Measurements from ENCODE around the gene TNRC18.

TNRC18 gene

GRCh38 chr7:5428478-5429252, 5.0 kb upstream of the TNRC18 start:
- DNase-seq (ENCODE audit: low read depth in 2 of 2): no peak

DNA sequence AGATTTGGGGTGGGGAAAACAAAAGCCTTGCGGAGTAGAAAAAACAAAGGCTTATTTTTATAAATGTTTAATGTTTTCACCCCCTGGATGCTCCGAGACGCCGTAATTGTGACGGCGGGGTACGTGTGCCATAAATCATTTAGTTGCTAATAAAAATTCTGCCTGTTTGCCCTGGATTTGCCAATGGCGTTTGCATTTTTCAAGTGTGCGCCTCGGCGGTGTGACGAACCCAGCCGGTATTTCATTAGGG, 2.5 kb upstream of the TNRC18 start:
- DNase-seq (ENCODE audit: low read depth in 2 of 2): no peak

DNA sequence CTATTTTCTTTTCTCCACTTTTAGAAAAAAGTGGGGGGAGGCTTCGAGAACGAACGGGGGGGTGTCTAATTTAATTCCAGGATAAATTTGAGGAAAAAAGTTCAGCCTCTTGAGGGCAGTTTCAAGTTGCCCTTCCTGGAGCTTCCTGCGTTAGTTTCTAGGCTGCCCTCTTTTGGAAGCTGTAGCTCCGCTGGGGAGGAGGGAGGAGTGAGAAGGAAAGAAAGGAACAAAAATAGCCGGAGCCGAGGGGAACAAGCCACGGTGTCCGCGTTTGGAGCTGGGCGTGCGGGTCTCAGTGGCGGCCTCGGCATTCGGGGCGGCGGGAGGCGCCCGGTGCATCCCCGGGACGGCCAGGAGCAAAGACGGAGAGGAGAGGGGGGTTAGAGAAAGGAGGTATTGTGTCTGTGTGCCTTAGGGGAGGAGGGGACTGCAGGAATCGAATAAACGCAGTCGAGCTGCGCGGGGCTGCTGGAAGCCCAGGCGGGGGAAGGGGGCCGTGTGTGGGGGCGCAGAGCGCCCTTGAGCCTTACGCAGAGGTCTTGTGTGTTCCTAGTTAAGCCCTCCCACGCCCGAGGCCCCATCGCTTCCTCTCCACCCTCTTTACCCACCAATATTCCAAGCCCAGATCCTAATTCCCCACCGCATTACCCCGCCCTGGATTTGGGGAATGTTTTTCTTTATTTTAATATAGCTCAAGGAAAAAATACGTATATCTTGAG, 2.0 kb upstream of the TNRC18 start:
- DNase-seq (ENCODE audit: low read depth in 2 of 2): no peak

DNA sequence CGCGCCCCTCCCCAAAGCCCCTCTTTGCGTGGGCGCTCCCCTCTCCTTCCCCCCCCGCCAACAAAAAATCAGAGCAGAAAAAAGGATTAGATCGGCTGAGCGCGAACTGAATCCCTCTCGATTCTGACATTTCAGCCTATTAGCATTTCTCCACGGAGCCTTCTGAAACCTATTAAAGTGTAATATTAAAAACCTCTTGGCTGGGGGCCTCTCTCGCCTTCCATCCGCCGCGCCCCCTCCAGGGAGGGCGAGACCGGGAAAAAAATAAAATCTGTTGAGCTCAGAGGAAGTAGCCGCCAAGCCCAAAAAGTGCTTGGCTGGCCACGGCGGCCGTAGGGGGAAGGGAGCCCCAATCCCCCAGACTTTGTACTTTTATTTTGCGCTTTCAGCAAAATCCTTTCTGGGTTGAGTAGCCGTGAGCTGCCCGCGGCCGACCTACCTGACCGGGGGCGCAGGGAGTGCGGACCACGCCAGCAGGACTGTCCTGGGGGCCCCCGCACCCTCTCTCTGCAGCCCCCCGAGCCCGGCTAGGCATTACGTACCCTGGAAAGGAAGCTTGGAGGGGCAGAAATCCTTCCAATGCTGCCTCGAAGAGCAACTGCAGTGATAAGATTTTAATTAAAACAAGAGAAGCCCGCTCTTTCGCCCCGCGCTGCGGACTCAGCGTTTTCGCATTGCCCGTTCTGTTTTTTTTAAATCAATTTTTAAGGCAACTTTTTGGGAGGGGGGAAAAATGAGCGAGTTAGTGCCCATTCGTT, 1.3 kb upstream of the TNRC18 start:
- no peak for DNase-seq (ENCODE audit: low read depth in 2 of 2)

GRCh38 chr7:5423976-5424748, 528 bp upstream of the TNRC18 start:
- no peak for DNase-seq (ENCODE audit: low read depth in 2 of 2)

GRCh38 chr7:5422396-5423305, 983 bp downstream of the TNRC18 start:
- no peak for DNase-seq (ENCODE audit: low read depth in 2 of 2)

DNA sequence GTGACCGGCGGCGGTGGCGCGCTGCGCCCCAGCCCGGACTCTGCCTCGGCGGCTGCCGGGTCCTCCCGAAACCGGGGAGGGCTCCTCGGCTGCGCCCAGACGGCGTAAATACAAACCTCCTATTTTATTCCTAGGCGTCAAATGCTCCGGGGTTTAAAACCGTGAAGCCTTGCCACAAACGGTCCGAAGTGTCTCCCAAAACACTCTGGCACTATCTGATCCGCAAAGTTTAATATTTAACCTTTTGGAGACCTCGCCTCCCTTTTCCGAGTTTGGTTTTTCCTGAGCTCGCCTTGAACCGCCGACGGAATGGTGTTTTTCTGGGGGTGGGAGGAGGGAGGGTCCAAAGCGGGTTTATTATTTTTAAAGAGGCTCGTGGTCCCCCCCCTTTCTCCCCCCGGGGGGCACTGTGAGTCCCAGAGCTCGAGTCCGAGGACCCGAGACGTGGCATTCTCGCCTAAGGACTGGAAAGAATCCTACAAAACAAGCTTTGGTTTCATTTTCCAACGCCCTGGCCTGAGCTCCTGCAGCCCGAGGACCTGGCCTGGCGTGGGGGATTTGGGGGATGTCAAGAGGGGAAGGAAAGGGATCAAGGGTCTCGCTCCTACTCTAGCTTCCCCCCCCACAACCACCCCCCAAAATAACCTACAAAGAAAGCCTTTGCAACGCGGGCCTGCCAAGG, 1.8 kb downstream of the TNRC18 start:
- no peak for DNase-seq (ENCODE audit: low read depth in 2 of 2)

DNA sequence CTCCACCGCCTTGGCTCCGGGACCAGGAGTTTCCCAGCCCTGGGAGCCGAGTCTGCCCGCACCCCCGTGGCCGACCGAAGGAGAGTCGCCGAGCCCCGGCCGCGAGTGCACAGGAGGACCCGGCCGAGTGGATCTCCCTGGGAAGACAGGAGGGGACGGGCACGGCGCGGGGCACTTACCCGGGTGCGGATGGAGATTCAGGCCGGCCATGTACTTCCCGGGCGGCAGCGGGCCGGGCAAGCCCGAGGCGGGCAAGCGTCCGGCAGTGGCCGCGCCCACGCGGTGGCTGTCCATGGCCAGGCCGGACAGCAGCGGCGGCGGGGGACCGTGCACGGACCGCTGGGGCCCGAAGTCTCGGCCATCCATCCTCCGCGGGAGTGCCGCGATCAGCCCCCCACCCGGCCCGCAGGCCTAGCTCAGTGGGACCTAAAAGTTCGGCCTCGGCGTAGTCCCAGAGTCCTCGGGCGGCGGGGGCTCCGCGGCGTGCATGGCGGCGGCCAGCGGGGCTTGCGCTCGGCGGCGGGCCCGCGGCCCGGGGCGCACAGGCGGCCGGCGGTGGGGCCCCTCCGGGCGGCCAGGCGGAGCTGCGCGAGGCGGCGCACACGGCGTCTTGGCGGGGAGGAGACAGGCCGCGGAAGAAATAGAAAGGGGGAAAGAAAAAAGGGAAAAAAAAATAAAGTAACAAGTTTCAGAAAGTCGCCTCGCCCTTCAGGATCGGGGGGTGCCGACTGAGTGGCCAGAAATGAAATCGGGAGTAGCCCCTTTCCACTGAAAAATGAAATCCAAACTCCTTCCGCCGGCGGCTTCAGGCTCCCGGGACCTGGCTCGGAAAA, 2.5 kb downstream of the TNRC18 start:
- DNase-seq (ENCODE audit: low read depth in 2 of 2): no peak

DNA sequence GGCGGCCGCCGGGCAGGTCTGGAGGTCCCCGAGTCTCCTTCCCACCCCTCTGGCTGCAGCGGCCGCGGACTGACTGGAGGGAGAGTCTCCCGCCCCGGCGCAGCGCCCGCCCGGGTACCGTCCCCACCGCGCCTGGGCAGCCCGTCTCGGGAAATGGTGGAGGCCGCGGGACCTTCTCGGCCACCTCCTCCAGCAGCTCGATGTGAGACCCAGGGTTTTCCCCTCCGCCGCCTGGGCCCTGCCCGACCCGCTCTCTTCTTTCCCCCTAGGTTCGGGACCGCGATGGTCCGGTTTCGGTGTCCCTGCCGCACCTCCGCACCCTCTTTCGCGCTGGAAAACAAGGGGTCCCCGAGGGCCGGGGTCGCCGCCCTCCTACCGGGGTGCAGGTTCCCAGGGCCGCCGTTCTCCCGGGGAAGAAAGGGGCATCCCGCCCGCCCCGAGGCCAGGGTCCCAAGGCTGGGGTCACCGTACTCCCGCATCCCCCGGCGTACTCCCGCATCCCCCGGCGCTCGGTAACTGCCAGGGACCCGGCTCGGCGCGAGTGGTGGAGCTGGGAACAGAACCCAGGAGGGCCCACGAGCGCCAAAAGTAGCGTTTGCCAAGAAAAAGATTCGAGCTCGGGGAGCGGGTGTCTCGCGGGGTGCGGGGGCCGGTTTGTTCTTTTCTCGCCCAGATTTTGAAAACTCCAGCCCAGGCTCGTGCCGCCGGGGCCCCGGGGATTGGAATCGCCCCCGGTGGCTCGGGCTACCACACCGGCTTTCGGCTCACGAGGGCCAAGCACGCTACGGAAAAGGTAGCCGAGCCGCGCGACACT, 3.4 kb downstream of the TNRC18 start:
- DNase-seq (ENCODE audit: low read depth in 2 of 2): no peak

DNA sequence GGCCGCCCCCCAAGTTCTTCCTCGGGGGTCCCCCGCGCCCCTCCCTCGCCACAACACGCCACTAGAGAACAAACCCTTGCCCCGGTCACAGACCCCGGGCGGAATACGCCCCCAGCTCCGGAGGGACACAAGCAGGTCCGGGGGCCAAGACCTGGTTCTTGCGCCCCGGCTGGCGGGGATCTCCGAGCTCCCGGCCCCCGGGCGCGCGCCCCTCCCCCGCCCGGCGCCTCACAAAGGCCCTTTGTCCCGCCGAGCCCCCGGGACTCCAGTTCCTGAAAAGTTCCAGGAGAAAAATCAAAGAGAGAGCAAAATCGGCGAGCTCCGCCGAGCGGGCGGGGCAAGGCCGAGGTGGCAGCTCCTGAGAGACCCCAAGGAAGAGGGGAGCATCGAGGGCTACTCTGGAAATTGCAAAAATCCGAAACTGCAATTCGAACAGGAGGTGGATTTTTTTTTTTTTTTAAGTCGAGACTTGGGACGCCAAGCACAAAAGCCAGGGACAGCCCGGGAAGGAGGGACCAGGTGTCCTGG, 4.0 kb downstream of the TNRC18 start:
- DNase-seq (ENCODE audit: low read depth in 2 of 2): no peak

GRCh38 chr7:5418285-5418582, 5.4 kb downstream of the TNRC18 start:
- no peak for DNase-seq (ENCODE audit: low read depth in 2 of 2)

DNA sequence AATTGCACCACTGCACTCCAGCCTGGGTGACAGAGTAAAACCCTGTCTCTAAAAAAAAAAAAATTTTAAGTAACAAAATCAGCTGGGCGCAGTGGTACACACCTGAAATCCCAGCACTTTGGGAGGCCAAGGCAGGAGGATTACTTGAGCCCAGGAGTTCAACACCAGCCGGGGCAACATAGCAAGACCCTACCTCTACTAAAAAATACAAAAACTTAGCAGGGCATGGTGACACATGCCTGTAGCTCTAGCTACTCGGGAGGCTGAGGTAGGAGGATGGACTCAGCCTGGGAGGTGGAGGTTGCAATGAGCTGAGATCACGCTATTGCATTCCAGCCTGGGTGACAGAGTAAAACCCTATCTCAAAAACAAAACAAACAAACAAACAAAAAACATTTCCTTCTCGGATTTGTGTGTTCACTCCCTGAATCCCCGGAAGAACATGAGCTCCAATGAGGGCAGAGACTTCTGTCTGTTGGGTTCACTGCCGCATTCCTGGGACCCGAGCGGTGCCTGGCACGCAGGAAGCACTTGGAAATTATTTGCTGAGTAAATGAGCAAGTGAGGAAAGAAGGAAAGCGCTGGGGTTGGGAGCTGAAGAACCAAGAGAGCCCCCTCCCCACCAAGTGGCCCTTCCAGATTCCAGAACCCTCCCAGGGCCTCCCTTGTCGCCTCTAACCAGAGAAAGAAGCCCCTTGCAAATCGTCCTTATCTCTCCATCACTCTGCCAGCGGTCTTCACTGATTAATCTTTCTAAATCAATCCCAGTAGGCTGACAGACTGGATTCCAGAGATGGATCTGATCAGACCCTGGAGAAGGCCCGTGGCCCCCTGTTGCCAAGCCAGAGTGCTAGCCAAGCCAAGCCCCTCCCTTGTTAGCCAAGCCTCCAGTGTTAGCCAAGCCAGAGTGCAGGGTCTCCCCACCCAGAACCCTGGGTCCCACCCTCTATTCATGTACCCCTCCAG, 6.2 kb downstream of the TNRC18 start:
- DNase-seq (ENCODE audit: low read depth in 2 of 2): no peak

- no peak for DNase-seq (ENCODE audit: low read depth in 2 of 2)
Observed at GRCh38 chr7:5414916-5415315, 8.7 kb downstream of the TNRC18 start.

DNA sequence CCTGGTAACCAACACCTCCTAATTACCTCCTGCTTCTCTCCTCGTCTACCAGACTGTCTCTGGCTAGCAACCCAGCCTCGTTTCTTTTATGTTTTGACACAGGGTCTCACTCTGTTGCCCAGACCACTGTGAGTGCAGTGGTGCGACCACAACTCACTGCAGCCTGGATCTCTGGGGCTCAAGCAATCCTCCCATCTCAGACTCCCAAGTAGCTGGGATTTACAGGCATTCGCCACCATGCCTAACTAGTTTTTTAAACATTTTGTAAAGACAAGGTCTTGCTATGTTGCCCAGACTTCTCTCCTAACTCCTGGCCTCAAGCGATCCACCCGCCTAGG, 10.2 kb downstream of the TNRC18 start:
- DNase-seq (ENCODE audit: low read depth in 2 of 2): no peak

- DNase-seq (ENCODE audit: low read depth in 2 of 2): no peak
Observed at GRCh38 chr7:5408777-5409176, 14.9 kb downstream of the TNRC18 start.

DNA sequence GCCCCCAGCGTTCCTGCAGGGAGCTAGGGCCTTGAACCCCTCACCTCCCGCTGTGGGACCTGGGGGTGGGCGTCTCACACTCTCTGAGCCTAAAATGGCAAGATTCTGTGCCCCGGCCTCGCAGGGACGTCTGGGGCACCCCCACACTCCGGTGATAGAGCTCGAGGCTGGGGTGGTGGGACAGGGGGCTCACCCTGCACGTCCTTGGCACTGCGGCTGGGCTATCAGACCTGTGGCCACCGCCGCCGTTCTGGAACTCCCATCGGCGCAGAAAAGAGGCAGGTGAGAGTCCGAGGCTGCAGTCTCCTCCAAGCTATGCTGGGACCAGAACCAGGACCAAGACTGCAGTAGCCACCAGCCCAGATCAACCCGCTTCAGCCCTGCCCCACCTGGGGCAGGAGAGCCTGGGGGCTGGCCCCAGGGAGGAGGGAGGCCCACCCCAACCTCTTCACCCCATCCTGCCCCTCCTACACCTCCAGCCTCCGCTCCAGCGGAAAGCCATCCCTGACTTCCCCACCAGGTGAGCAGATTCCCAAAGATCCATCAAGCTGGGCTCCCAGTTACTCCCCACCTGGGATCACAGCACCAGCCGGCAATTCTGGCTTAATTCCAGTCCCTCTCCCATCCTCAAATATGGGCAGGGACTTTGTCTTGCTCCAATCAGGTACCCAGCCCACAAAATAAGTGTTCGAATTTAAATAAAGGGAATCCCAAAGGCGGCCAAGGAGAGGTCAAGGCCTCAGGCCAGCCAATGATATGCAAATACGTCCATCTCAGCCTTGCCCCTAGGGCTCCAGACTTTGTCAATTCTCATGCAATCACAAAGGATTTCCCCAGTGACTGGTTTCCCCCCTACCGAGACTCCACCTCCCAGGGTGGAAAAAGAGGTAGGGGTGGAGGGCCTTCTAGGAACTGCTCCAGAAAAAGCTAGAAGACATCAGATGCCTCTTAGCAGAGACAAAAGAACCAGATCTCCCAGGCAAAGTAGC, 16.4 kb downstream of the TNRC18 start:
- no peak for DNase-seq (ENCODE audit: low read depth in 2 of 2)
